NCI-H510A treated with DMSO at 0.1 percent for 48 hours (cell line): ENCODE results near the gene PHPT1.

ENCODE experiments used
- DNase-seq: peaks from one replicate; lab custom pipeline; 2025; lab: John Stamatoyannopoulos, UW

The PHPT1 gene

GRCh38 chr9:136847826-136848392 is 1.3 kb upstream of the PHPT1 start:
- peak; percentile 85 for DNase-seq

- DNase-seq = peak; percentile 72
These were observed 694 bp upstream of the PHPT1 start for GRCh38 chr9:136848393-136849037.

DNA sequence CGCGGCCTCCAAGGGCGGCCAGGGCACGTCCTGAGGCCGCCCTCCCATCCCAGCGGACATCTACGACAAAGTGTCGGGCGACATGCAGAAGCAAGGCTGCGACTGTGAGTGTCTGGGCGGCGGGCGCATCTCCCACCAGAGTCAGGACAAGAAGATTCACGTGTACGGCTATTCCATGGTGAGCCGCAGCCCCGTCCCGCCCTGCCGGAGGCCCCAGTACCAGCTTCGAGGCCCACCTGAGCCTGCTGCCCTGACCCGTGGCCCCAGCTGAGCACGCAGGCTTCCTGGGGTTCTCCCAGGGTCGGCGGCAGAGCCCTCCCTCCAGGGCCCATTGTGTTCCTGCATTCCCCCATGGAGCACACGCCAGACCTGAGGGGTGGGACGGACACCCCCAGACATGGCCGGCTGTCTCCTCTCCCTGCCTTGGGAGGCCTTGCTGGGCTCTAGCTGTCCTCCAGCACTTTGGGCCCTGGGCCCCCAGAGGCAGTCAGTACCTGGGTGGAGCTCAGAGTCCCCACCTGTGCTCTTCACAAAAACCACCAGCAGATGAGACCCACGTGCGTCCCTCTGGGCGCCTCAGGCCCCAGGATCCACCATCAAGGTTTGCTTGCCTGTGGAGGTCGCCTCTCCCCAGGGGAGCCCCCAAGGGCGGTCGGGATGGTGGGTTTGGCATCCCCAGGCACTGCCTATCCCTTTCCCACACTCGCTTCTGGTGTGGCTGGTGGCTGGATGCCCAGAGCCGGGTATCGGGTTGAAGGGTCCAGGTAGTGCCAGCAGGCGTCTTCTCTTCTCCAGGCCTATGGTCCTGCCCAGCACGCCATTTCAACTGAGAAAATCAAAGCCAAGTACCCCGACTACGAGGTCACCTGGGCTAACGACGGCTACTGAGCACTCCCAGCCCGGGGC is 1.0 kb downstream of the PHPT1 start:
- DNase-seq = no peak

GRCh38 chr9:136850866-136851775 is 1.9 kb downstream of the PHPT1 start:
- no peak for DNase-seq

- DNase-seq = no peak
These were observed 2.9 kb downstream of the PHPT1 start, which contains the start of gene MAMDC4 for GRCh38 chr9:136851941-136852663. Gene MAMDC4 (plus strand): TSS chr9:136852346. CDS start chr9:136852417, 71 bp downstream.

GRCh38 chr9:136852664-136853595 is 3.7 kb downstream of the PHPT1 start:
- DNase-seq = no peak

DNA sequence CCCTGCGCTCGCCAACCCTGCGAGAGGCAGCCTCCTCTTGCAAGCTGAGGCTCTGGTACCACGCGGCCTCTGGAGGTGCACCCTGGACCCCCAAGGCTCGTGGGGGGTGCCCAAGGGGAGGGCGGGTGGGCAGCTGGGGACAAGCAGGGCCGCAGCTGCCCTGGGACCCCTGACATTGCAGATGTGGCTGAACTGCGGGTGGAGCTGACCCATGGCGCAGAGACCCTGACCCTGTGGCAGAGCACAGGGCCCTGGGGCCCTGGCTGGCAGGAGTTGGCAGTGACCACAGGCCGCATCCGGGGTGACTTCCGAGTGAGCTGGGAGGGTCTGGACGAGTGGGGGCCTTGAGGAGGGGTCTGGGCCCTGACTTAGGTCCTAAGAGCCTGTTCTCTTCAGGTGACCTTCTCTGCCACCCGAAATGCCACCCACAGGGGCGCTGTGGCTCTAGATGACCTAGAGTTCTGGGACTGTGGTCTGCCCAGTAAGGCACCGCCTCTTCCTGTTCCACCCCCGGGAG is 4.4 kb downstream of the PHPT1 start:
- no peak for DNase-seq

GRCh38 chr9:136854113-136854841 is 5.1 kb downstream of the PHPT1 start:
- DNase-seq = no peak

DNA sequence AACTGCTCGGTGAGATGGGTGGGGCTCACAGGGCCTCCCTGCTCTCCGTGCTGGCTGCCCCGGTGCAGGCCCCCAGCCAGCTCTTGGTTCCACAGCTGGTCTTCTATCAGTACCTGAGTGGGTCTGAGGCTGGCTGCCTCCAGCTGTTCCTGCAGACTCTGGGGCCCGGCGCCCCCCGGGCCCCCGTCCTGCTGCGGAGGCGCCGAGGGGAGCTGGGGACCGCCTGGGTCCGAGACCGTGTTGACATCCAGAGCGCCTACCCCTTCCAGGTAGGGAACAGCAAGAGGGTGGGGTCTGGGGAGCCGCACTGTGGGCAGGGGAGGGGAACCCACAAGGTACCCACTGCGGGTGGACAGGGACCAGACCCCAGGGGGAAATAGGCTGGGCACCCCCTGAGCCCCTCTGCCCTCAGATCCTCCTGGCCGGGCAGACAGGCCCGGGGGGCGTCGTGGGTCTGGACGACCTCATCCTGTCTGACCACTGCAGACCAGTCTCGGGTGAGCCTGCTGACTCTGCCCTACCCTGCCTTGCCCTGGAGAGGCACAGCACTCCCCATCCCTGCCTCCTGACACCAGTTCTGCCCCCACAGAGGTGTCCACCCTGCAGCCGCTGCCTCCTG is 5.7 kb downstream of the PHPT1 start:
- no peak for DNase-seq

DNA sequence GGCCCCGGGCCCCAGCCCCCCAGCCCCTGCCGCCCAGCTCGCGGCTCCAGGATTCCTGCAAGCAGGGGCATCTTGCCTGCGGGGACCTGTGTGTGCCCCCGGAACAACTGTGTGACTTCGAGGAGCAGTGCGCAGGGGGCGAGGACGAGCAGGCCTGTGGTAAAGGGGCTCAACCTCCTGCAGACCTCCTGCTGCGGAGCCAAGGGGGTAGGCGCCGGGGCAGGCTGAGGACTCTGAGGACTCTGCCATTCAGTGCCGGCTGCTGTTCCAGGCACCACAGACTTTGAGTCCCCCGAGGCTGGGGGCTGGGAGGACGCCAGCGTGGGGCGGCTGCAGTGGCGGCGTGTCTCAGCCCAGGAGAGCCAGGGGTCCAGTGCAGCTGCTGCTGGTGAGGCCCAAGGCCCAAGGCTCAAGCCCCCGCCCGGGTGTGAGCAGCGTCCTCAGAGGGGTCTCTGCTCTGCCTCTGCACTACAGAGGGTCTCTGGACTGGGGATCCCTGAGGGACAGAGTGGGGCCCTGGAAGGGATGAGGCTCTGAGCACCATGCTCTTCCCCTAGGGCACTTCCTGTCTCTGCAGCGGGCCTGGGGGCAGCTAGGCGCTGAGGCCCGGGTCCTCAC is 6.4 kb downstream of the PHPT1 start:
- no peak for DNase-seq

DNA sequence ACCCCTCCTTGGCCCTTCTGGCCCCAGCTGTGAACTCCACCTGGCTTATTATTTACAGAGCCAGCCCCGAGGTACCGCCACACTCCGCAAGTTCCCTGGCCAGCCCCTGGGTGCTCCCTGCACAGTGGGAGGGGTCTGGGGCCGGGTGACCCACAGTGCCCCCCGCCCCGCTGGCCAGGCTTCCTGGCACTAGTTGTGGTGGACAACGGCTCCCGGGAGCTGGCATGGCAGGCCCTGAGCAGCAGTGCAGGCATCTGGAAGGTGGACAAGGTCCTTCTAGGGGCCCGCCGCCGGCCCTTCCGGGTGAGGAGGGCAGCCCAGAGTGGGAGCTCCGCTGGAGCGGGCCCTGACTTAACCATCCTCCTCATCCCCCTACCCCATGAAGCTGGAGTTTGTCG is 6.9 kb downstream of the PHPT1 start:
- DNase-seq = no peak

DNA sequence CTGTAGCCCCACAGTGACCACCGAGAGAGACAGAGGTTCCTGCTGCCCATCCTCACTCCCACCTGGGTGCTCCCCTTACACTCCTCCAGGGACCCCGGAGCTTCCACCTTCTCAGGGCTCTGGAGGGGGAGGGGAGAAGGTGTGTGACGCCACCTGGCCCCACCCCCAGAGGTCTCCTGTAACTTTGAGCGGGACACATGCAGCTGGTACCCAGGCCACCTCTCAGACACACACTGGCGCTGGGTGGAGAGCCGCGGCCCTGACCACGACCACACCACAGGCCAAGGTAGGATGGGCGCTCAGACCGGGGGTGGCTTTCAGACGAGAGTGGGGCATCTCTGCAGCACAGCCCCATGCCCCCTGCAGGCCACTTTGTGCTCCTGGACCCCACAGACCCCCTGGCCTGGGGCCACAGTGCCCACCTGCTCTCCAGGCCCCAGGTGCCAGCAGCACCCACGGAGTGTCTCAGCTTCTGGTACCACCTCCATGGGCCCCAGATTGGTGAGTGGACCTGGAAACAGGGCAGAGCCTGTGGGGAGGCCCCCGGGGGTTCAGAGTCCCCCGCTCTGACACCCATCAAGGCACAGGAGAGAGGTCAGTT is 7.4 kb downstream of the PHPT1 start:
- no peak for DNase-seq

- DNase-seq = no peak
These were observed 8.0 kb downstream of the PHPT1 start for GRCh38 chr9:136857166-136857565.

- no peak for DNase-seq
These were observed 8.6 kb downstream of the PHPT1 start for GRCh38 chr9:136857581-136858412.

DNA sequence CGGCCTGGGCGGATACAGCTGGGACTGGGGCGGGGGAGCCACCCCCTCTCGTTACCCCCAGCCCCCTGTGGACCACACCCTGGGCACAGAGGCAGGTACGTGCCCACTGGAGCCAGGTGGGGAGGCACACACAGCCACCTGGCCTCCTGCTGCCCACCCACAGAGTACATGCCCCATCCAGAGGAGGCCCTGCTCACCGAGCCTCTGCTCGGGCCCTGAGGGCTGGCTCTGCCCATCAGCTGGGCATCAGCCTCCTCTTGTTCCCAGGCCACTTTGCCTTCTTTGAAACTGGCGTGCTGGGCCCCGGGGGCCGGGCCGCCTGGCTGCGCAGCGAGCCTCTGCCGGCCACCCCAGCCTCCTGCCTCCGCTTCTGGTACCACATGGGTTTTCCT is 9.2 kb downstream of the PHPT1 start:
- DNase-seq = no peak

- DNase-seq = no peak
These were observed 9.9 kb downstream of the PHPT1 start for GRCh38 chr9:136858844-136859757.
